ENCODE measurements around the gene ZSWIM9. TPM values are rescaled to one million over a fixed set of nuclear protein-coding genes. Genes with fewer than 3 reads are reported as not detected.

ZSWIM9 gene
- total RNA-seq, 1 donor from 2014 or later = 11.7 TPM

DNA sequence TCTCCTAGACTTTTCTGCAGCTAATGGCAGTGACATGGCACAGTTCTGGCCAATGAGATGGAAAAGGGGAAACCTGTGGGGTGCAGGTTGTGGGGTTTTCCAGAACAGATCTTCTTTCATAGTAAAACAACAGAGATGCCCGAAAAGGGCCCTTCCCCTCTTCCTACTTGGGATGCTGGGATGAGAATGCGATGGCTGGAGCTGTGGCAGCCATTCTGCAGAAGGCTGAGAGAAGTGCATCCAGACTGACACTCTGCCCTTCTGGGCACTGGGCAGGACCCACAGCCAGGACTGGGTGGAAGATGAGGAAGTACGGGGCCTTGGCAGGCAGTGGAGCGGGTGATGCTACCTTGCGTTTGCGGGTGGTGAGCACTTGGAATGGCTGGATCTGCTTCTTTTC, 42.9 kb upstream of the ZSWIM9 start:
- TF ChIP-seq, protein P1, sequence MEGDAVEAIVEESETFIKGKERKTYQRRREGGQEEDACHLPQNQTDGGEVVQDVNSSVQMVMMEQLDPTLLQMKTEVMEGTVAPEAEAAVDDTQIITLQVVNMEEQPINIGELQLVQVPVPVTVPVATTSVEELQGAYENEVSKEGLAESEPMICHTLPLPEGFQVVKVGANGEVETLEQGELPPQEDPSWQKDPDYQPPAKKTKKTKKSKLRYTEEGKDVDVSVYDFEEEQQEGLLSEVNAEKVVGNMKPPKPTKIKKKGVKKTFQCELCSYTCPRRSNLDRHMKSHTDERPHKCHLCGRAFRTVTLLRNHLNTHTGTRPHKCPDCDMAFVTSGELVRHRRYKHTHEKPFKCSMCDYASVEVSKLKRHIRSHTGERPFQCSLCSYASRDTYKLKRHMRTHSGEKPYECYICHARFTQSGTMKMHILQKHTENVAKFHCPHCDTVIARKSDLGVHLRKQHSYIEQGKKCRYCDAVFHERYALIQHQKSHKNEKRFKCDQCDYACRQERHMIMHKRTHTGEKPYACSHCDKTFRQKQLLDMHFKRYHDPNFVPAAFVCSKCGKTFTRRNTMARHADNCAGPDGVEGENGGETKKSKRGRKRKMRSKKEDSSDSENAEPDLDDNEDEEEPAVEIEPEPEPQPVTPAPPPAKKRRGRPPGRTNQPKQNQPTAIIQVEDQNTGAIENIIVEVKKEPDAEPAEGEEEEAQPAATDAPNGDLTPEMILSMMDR (IDR thresholded peaks at IDR 0.05; ENCODE audit: unreplicated experiment) = no peak
- no peak overlapping the region for H3K4me3 Mint-ChIP-seq
- H3K27me3 Mint-ChIP-seq (ENCODE audit: low read depth) = no peaks in the 10 kb centered on the region
- no peak overlapping the region for H3K27ac Mint-ChIP-seq
- peaks cover 55% of the 10 kb centered on the region for H3K36me3 Mint-ChIP-seq
- H3K4me1 Mint-ChIP-seq = no peaks in the 10 kb centered on the region
- DNase-seq (ENCODE audit: low spot score in 2 of 2, unreplicated experiment in 2 of 2) = no peak
- peaks cover 3% of the 10 kb centered on the region for H3K9me3 Mint-ChIP-seq

DNA sequence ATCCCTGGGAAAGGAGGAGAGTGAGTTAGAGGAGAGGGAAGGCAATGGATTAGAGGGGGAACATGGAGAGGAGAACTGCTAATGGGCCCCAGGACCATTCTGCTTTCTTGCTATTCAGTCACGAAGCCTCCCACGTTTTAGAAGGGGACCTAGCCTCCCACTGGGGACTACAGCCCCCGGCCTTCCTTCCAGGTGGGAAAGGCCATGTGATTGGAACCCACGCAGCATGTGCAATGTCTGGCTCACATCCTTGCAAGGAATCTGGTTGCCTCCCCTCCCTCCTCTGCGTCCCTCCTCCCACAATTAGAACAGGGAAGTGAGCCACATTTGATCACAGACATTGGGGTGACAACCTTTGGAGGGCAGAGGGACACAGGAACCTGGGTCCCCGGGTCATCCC, 37.4 kb upstream of the ZSWIM9 start:
- no peak for DNase-seq (ENCODE audit: low spot score in 2 of 2, unreplicated experiment in 2 of 2)
- Mint-ChIP-seq H3K27me3 (ENCODE audit: low read depth) (no peaks in the 10 kb centered on the region), H3K27ac (no peak overlapping the region), H3K36me3 (peaks cover 34% of the 10 kb centered on the region), H3K4me3 (no peak overlapping the region), H3K4me1 (no peaks in the 10 kb centered on the region), H3K9me3 (no peaks in the 10 kb centered on the region)
- TF ChIP-seq, protein P1 (IDR thresholded peaks at IDR 0.05; ENCODE audit: unreplicated experiment) = no peak

DNA sequence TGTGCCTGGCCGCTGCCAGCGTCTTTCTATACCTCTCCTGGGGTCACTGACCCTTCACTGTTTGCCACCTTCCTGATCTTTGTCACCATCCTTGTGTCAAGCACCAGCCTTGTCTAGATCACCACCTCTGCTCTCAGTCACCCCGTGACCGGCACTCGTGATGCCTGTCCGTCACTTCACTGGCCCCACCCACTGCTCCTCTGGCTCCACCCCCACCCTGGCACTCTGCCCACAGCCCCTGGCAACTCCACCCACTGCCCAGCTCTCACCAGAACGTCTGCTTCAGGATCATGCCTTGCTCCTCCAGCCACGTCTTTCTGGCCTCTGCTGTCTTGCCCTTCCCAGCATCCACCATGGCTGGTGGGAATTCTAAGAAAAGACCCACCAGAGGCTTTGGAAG, 35.1 kb upstream of the ZSWIM9 start:
- no peak for DNase-seq (ENCODE audit: low spot score in 2 of 2, unreplicated experiment in 2 of 2)

DNA sequence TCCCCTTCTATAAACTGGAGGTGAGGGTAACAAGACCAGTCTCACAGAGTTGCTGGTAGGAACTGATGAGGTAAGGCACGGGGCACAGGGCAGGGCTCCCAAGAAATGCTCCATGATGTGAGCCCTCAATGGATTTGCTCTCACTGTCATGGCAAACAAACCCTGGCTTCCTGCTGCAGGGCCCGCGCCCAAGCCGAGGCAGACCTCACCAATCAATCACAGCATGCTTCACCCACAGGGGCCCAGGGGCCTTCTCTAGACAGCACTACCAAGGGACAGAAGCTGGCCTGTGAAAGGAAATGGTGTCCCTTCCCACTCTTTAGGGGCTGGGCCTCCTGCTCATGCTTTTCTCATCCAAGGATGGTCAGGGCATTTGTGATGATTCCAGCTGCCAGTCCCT, 33.9 kb upstream of the ZSWIM9 start:
- H3K36me3 Mint-ChIP-seq = peaks cover 31% of the 10 kb centered on the region
- no peak overlapping the region for H3K4me3 Mint-ChIP-seq
- no peak overlapping the region for H3K27ac Mint-ChIP-seq
- peaks cover 9% of the 10 kb centered on the region for H3K4me1 Mint-ChIP-seq
- TF ChIP-seq, protein P1 (IDR thresholded peaks at IDR 0.05; ENCODE audit: unreplicated experiment) = no peak
- H3K9me3 Mint-ChIP-seq = no peaks in the 10 kb centered on the region
- no peaks in the 10 kb centered on the region for H3K27me3 Mint-ChIP-seq (ENCODE audit: low read depth)
- no peak for DNase-seq (ENCODE audit: low spot score in 2 of 2, unreplicated experiment in 2 of 2)

More for the DNA sequence above, 35.1 kb upstream of the ZSWIM9 start:
- H3K4me3 Mint-ChIP-seq = no peak overlapping the region
- no peaks in the 10 kb centered on the region for H3K27me3 Mint-ChIP-seq (ENCODE audit: low read depth)
- TF ChIP-seq, protein P1 (IDR thresholded peaks at IDR 0.05; ENCODE audit: unreplicated experiment) = no peak
- H3K36me3 Mint-ChIP-seq = peaks cover 34% of the 10 kb centered on the region
- no peaks in the 10 kb centered on the region for H3K9me3 Mint-ChIP-seq
- H3K27ac Mint-ChIP-seq = peak overlapping the region; percentile 36
- peaks cover 4% of the 10 kb centered on the region for H3K4me1 Mint-ChIP-seq

DNA sequence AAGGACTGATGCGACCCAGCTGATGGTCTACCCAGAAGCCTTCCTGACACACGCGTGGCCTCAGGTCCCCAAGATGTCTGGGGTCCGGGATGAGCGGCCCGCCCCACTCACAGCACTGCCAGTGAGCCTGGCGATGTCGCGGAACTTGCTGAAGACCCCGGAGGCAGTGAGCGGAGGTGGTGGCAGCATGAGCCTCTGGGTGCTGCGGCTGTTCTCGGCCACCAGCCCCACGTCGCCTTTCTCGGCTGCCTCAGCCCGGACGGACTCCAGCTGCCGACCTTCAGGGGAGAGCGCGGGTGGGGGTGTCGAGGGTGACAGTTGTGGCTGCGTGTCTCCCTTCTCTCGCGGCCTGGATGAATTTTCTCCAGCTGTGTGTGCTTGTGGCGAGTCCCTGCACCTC, 33.1 kb upstream of the ZSWIM9 start:
- Mint-ChIP-seq H3K27me3 (ENCODE audit: low read depth) (no peaks in the 10 kb centered on the region), H3K4me3 (no peak overlapping the region), H3K4me1 (peaks cover 9% of the 10 kb centered on the region), H3K27ac (no peak overlapping the region), H3K9me3 (no peaks in the 10 kb centered on the region), H3K36me3 (peaks cover 28% of the 10 kb centered on the region)
- DNase-seq (ENCODE audit: low spot score in 2 of 2, unreplicated experiment in 2 of 2) = no peak
- TF ChIP-seq, protein P1 (IDR thresholded peaks at IDR 0.05; ENCODE audit: unreplicated experiment) = no peak

DNA sequence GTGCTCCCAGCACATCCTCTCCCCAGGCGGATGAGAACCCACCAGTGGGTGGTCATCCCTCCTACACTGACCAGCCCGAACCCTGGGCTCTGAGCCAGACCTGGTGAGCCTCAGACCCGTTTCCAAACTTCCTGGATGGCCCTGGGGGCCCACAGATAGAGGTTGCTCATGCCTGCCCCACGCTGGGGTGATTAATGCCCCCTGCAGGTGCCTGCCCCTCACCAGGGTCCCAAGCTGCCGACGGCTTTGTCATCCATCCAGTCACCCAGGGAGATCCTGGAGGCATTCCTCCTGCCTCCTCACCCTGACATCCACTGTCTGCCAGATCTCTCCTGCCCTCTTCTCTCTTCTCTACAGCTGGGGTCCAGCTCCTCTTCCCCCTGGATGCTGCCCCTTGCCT, 31.4 kb upstream of the ZSWIM9 start:
- TF ChIP-seq, protein P1 (IDR thresholded peaks at IDR 0.05; ENCODE audit: unreplicated experiment) = no peak
- Mint-ChIP-seq H3K9me3 (no peaks in the 10 kb centered on the region), H3K27ac (no peak overlapping the region), H3K4me1 (peaks cover 9% of the 10 kb centered on the region), H3K36me3 (peaks cover 35% of the 10 kb centered on the region), H3K27me3 (ENCODE audit: low read depth) (no peaks in the 10 kb centered on the region), H3K4me3 (no peak overlapping the region)
- DNase-seq (ENCODE audit: low spot score in 2 of 2, unreplicated experiment in 2 of 2) = no peak
